Bronchial epithelial cell (primary cell): ENCODE data around the gene GCH1. TPM values are rescaled to one million over a fixed set of nuclear protein-coding genes. Genes with fewer than 3 reads are reported as not detected.
A peak's percentile ranks its signal among the peaks of the same experiment; 100 is the strongest.

ENCODE experiments used
- DNase-seq: peaks from one replicate; pipeline ENCODE4 v3.0.0-alpha.2; 2010; ENCODE audit warnings: low read depth
- FAIRE-seq: peaks from 2 replicates; lab custom pipeline; 2011; peaks lifted over from hg19 to GRCh38; lab: Jason Lieb, UNC
- H3K27me3 ChIP-seq: 2 replicates; pipeline ENCODE4 v1.5.1; 2011; ENCODE audit warnings: low read length; ENCODE audit not compliant: control insufficient read depth, insufficient read depth
- H3K36me3 ChIP-seq: 2 replicates; pipeline ENCODE4 v1.5.1; 2011; ENCODE audit warnings: low read length; ENCODE audit not compliant: control insufficient read depth, insufficient read depth
- H3K4me3 ChIP-seq: 2 replicates; pipeline ENCODE4 v1.5.1; 2011; ENCODE audit warnings: mild to moderate bottlenecking, low read depth, low read length, control low read depth
- total RNA-seq: library from RNA; depleted of rRNA; stranded (reverse); fragments of >200 nt; gene quantifications from 2 replicates; pipeline ENCODE4 v1.2.1, GENCODE V29; 2014
- TF ChIP-seq, protein P1 (sequence below): IDR thresholded peaks from 2 replicates; pipeline ENCODE4 v1.5.1; 2011; ENCODE audit warnings: mild to moderate bottlenecking, moderate library complexity, low read length, control low read depth, inconsistent platforms; ENCODE audit not compliant: insufficient read depth, severe bottlenecking

GCH1 gene
- total RNA-seq, 1 donor from 2014 or later = 9.0 TPM

DNA sequence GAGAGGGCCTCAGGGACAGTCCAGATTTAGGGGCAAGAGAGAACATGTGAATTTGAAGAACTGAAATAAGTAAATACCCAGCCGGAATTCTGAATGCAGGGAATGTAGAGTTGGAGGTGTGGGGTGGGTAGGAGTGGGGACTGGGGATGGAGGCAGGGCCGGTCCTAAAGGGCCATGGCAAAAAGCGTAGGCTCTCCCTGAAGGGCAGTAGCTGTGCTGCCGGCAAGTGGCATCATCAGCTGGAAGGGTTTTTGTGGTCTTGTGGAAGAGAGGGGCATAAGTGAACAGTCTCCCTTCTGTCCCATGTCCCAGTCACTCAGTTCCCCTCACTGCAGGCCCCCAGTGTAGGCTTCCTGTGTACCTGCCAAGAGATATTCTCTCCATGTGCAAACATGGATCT, 104.6 kb downstream of the GCH1 start:
- no peaks in the 10 kb centered on the region for H3K36me3 ChIP-seq
- TF ChIP-seq, protein P1, sequence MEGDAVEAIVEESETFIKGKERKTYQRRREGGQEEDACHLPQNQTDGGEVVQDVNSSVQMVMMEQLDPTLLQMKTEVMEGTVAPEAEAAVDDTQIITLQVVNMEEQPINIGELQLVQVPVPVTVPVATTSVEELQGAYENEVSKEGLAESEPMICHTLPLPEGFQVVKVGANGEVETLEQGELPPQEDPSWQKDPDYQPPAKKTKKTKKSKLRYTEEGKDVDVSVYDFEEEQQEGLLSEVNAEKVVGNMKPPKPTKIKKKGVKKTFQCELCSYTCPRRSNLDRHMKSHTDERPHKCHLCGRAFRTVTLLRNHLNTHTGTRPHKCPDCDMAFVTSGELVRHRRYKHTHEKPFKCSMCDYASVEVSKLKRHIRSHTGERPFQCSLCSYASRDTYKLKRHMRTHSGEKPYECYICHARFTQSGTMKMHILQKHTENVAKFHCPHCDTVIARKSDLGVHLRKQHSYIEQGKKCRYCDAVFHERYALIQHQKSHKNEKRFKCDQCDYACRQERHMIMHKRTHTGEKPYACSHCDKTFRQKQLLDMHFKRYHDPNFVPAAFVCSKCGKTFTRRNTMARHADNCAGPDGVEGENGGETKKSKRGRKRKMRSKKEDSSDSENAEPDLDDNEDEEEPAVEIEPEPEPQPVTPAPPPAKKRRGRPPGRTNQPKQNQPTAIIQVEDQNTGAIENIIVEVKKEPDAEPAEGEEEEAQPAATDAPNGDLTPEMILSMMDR = no peak
- FAIRE-seq (no peak), DNase-seq (no peak)
- no peaks in the 10 kb centered on the region for H3K27me3 ChIP-seq
- no peak overlapping the region for H3K4me3 ChIP-seq

DNA sequence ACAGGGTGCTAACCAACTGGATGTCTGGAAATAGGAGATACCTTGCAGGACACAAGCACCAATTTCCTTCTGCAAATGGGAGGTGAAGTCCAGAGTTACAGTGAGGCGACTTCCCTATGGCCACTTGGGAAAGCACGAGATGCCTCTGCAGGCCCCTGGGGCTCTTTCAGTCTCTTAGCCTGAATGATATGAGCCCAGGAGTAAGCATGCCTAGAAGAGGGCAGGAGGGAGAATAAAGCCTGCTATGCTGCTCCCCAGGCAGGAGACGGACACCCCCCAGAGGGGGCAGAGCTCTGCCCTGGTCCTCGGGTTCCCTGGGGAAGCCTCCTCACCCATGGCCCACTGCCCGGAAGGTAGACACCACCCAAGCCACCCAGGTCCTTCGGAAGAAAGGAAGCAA, 105.1 kb downstream of the GCH1 start:
- Histone ChIP-seq H3K27me3 (no peaks in the 10 kb centered on the region), H3K4me3 (no peak overlapping the region), H3K36me3 (no peaks in the 10 kb centered on the region)
- FAIRE-seq (no peak), DNase-seq (no peak)
- TF ChIP-seq, protein P1 = no peak

DNA sequence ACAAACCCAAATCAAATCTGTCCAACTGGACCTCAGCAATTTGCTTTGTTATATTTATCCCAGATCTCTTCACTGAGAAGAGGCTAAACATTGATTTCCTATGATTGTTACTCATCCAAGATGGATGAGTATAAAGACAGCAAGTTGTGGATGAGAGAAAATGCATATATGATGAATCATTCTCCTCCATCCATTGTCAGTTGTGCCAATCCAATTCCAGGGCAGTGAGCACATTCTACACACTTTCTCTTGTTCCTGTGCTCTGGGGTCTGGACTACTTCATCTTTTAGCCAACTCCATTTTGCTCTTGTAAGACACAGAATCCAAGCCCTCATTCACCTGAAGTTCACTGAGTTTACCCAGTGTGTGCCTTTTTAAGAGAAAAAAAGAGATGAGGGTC, 105.7 kb downstream of the GCH1 start:
- DNase-seq = peak; percentile 68

DNA sequence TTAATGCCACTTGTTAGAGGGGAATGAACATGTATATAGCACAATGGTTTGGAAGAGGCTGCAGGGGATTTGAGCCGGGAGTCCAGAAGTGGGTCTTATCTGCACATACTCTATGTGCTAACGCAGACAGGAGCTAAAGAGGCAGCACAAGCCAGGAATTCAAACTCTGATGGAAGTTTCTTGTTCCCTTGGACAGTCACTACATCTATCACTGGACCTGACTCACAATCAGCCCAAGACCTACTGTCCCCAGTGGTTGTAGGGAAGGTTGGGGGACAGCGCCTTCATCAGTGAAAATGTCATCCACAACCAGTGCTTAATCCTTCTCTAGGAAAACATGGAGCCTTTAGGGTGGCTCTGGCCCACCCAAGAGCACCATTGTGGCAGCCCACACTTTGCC, 107.8 kb downstream of the GCH1 start:
- no peaks in the 10 kb centered on the region for H3K27me3 ChIP-seq
- no peaks in the 10 kb centered on the region for H3K36me3 ChIP-seq
- DNase-seq (no peak), FAIRE-seq (no peak)
- H3K4me3 ChIP-seq = no peak overlapping the region
- TF ChIP-seq, protein P1 = no peak

More for the DNA sequence above, 105.7 kb downstream of the GCH1 start:
- Histone ChIP-seq H3K36me3 (no peaks in the 10 kb centered on the region), H3K27me3 (no peaks in the 10 kb centered on the region), H3K4me3 (no peak overlapping the region)
- FAIRE-seq = no peak
- TF ChIP-seq, protein P1 = no peak

DNA sequence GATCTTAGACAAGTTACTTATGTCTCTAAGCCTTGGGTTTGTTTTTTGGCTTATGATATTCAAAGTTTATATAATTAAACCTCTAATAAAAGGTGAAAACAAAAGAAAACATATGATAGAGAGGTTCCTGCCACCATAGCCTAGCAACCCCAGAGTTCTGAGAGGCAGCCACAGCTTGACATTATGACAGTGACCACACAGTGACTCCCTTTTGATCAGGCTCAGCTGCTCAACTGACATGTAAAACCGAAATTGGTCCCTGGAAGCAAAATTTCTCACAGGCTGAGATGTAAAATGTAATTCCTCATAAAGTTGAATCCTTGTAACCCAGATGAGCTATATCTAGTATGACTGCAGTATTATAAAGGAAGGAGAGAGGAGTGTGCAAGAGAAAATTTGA, 108.5 kb downstream of the GCH1 start:
- Histone ChIP-seq H3K36me3 (no peaks in the 10 kb centered on the region), H3K4me3 (no peak overlapping the region), H3K27me3 (no peaks in the 10 kb centered on the region)
- DNase-seq = no peak
- no peak for FAIRE-seq
- TF ChIP-seq, protein P1 = no peak

DNA sequence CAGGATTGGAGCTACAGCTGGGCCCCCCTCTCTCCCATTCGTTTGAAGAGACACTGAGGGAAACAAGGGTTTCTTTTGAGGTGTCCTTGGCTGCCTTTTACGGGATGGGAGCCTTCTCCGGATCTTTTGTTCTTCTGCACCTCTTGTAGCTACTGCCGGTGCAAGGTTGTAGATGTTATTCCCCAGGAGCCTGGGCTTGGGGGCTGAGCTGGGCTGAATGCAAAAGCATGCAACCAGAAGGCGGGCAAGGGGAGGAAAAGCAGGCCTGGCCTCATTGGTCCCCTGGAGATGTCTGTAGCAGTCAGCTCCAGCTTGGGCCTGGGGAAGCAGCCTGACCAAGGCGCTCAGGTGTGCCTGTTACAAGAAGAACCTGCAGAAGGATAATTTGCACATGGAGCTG, 110.3 kb downstream of the GCH1 start:
- TF ChIP-seq, protein P1 = no peak
- Histone ChIP-seq H3K4me3 (no peak overlapping the region), H3K27me3 (no peaks in the 10 kb centered on the region), H3K36me3 (peaks cover 3% of the 10 kb centered on the region)
- FAIRE-seq (no peak), DNase-seq (no peak)
